Measurements from ENCODE around the gene SMIM29.

SMIM29 gene

DNA sequence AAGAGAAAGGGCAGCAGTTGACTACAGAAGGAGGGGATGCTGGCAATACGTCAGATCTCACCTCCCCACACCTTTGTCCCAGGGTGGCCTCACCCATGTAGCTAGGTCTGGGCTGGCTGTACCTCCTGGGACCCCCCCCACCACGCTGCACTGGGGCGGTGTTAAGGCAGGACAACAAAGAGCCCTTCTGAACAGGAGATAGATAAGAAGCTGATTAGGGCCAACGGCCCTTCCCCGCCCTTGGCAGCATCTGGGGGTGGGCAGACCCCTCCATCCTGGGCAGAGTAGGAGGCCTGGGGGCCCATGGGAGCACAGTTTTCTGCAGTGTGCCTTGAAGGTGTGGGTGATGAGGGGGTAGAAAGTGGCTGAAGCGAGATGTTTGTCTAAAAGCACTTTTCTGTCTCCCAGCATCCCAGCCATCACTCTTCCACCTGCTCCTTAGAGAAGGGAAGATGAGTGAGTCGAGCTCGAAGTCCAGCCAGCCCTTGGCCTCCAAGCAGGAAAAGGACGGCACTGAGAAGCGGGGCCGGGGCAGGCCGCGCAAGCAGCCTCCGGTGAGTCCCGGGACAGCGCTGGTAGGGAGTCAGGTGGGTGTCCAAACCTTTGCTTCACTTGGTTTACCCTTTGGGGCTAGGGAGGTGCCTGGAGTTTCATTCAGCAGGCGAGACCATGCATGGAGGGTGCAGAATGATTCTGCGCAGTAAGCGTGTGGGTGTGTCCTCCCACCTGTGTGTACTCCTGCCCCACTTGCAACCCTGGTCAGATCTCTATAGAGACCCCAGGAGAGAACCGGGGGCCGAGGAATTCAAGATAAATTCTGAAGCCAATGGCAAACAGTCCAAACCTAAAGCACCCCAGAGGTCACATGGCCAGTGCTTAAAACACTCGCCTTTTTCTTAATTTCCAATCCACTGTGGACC, 8.2 kb downstream of the SMIM29 start:
- DNase-seq, result no peak

DNA sequence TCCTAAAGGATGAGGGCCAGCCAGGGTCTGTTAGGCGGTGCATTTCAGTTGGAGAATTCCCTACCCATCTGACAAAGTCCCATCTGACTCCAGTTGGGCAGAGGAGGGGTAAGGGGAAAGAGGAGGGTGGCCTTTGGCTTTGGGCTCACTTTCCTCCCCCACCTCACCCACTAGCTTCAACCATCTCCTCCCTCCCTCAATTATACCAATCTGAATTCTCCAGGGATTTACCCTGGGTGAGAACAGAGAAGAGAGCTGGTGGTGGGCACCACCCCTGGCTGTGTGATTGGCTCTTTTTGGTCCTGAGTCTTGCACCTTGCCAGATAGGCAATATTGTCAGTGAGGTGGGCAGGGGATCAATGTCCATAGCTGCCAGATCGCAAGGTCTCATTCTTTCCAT, 8.9 kb downstream of the SMIM29 start:
- DNase-seq, result no peak

GRCh38 chr6:34239500-34239825, 9.3 kb downstream of the SMIM29 start:
- DNase-seq, result no peak

- no peak for DNase-seq
Observed at GRCh38 chr6:34238585-34239499, 10.0 kb downstream of the SMIM29 start.

GRCh38 chr6:34237722-34238584, 10.9 kb downstream of the SMIM29 start:
- DNase-seq, result peak; percentile 41

GRCh38 chr6:34237316-34237721, 11.5 kb downstream of the SMIM29 start:
- DNase-seq, result no peak

DNA sequence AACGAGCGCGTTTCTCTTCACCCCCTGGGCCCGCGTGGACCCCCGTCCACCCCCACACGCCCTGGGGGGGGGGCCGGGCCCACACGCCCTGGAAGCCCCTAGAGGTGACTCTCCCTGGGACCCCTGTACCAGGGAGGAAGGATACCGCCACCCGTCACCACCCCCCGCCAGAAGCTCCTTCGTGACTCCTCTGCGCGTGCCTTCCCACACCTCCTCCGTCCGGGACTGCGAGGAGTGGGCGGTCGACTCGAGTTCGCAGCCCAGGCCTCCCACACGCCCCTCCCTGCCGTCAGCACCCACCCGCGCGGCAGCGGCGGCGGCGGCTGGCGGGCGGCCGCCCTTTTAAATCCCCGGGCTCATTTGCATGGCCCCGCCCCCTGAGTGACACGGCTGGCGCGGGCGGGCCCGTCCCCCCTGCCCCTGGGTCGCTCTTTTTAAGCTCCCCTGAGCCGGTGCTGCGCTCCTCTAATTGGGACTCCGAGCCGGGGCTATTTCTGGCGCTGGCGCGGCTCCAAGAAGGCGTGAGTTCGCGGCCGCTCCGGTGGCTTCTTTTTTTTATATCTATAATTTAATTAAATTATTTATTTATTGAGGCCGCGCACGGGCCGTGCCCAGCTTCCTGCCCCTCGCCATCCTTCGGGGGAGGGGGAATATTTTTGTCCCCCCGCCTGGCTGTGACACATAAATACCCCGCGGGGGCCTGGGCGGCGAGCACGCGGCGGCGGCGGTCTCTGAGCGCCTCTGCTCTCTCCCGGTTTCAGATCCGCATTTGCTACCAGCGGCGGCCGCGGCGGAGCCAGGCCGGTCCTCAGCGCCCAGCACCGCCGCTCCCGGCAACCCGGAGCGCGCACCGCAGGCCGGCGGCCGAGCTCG, 12.1 kb downstream of the SMIM29 start, which contains the start of gene HMGA1:
HMGA1 (plus strand) TSS at position 431 of the 873 bp plus-strand sequence. CDS start 3,908 bp downstream, outside the sequence.
- DNase-seq, result peak; percentile 87

DNA sequence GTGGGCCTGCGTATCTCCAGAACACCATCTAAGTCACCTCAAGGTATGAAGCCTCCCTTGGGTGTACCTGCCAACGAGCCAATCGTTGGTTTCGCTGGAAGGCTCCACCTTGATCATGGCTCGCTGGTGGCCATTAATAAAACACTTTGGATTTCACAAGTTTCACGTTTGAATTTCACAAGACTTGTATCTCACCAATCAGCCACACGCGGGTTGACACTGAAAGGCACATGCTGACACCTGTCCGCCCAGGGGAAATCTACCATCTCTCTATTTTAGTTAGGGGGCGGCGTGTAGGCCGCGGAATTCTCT, 12.7 kb downstream of the SMIM29 start:
- DNase-seq, result no peak

DNA sequence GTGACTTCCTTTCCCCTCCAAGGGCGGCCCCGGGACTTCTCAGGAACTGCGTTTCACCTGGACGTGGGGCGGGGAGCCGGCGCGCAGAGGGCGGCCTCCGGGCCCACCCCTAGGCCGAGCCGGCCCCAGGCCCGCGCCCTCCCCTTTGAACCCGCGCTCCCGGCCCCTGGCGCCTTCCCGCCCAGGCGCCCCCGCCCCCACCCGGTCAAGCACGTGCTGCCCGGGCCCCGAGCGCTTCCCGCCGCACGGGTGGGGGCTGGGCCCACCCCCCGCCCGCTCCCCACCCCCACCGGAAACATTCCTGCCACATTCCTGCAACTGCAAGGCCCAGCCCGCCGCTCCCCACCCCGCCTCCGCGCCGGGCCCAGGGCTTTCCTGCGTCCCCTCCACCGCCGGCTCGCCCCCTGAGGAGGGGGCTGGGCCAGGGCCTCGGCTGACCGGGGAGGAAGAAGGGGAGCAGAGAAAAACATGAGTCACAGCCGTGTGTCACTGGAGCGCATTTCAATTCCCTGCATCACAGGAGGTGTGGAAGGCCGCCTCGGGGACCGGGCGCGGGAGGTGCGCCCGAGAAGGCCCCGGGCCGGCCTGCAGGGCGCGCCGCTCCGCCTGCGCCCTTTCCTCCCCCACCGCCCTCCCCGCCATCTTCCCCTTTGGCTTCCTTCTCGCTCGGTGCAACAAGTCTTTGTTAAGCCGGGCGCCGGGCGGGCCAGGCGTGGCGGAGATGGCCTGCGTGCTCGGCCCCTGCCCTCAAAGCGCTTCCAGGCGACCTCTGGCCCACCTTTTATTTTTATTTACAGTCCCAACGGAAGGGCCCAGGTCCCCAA, 13.3 kb downstream of the SMIM29 start:
- peak; percentile 88 for DNase-seq

- DNase-seq, result no peak
Observed at GRCh38 chr6:34234667-34235306, 14.0 kb downstream of the SMIM29 start.

DNA sequence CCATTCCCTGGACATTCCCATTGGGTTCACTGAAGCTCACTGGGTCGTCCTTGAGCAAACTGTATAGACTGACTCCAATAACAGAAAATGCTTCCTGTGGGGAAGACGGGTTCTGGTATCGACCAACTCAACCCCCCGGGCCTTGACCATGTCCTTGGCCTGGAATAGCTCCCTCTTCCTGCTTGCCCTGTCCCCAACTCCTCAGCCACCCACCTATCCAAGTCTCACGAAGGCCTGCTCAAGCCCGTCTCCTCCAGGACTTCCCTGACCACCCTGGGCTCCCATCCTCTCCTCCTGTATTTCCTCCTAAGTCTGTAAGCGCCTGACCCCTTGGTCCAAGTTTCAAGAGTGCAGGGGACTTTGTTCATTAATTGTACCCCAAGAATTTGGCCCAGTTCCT, 14.9 kb downstream of the SMIM29 start:
- DNase-seq, result no peak

DNA sequence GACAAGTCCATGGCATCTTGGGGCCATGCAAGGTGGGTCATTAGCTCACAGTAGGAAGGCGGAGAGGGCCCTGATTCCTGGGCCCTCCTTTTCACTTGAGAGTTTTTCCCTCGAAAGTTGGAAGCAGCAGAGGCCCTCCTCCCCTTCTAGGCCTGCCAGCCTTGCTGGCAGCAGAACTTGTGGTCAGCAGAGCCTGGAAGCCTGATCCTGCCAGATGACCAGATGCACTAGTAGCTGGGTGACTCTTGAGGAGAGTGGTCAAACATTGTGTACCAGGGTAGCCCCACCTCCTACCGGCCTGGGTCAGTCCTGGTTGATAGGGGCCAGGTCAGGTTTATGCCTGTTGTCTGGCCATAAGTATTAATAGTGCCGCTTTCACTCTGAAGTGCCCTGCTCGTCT, 15.9 kb downstream of the SMIM29 start:
- no peak for DNase-seq

- no peak for DNase-seq
Observed at GRCh38 chr6:34231566-34232336, 17.1 kb downstream of the SMIM29 start.

GRCh38 chr6:34230653-34231371, 18.0 kb downstream of the SMIM29 start:
- no peak for DNase-seq

DNA sequence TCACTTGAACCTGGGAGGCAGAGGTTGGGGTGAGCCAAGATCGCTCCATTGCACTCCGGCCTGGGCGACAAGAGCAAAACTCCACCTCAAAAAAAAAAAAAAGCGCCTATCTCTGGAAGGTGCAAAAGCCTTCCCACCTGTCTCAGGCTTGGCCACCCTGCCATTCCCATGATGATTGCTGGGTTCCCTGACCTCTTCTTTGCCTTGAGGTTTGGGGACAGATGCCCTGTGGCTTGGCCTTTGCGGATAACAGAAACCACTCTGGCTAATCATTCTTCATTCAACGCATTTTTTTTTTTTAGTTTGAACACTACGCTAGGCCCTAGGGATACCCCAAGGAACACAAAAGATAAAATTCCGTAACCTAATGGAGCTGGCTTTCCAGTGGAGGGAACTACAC, 18.9 kb downstream of the SMIM29 start:
- no peak for DNase-seq

DNA sequence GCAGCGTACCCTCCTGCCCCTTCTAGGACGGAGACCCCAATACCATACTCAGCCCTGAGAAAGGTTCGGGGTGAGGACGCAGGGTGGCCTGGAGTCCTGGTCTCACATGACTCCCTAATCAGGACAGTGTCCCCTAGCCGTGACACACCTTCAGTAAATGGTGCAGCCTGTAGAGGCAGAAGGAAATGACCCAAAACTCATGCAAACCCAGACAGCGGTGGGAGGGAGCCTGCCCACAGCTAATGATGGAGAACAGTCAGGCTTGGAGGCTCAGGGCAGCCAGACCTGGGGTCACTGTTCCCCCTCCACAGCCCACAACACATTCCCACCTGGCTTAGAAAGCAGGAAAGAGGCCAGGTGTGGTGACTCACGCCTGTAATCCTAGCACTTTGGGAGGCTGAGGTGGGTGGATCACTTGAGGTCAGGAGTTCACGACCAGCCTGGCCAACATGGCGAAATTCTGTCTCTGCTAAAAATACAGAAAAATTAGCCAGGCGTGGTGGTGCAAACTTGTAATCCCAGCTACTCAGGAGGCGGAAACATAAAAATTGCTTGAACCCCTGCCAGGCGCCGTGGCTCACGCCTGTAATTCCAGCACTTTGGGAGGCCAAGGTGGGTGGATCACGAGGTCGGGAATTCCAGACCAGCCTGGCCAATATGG, 20.9 kb downstream of the SMIM29 start:
- DNase-seq, result no peak

- no peak for DNase-seq
Observed at GRCh38 chr6:34226731-34227586, 21.8 kb downstream of the SMIM29 start.
